Stimulated activated CD4-positive, alpha-beta T cell treated with anti-CD3 and anti-CD28 coated beads, Interleukin-1b, Interleukin-23, amount 100 ng/mL, for 48 hours (primary cell): ENCODE data around the gene PTH2R.
"Not testable (repeated sequence)": the region's sequence is repeated elsewhere in the genome, so short reads cannot be mapped to it uniquely, and the experiment has no call there.

Source experiments
- DNase-seq: peaks from one replicate; pipeline ENCODE4 v3.0.0-alpha.2; 2020

PTH2R gene

DNA sequence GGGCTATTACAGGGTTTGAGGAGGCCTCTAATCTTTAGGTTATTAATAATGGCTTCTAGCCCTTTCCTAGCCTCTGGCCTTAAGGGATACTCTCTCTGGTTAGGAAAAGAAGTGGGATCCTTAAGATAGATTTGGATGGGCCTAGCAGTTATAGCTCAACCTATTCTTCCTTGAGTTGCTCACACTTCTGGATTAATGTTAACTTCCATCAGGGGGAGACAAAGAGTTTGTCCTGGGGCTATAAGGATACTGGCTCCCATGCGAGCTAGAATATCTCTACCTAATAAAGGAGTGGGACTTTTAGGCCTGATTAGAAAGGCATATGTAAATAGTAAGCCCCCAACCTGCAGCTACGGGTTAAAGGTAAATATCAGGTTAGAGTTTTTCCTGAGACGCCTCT is 14.3 kb upstream of the PTH2R start:
- DNase-seq, result no peak

DNA sequence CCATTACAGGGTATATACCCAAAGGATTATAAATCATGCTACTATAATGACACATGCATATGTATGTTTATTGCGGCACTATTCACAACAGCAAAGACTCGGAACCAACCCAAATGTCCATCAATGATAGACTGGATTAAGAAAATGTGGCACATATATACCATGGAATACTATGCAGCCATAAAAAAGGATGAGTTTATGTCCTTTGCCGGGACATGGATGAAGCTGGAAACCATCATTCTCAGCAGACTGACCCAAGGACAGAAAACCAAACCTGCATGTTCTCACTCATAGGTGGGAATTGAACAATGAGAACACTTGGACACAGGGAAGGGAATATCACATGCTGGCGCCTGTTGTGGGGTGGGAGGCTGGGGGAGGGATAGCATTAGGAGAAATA is 9.8 kb upstream of the PTH2R start:
- not testable (repeated sequence) for DNase-seq

DNA sequence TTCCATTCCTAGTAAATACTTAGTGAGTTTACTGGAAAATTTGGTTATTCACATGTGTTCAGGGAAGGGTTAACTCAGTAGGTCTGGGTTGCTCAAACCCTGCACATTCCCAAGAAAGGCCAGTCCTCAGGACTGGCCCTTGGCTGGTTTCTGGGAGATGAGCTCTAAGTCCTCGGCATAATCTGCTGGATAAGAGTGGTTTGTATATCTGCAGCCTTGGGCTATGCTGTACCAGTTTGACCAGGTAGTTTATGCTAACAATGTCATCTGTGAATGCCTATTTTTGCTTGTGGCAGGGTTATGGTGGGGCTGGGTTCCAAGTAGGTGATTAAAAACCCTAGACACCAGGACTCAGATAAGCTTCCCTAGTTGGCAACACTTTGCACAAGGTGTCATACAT is 7.4 kb upstream of the PTH2R start:
- DNase-seq, result no peak

DNA sequence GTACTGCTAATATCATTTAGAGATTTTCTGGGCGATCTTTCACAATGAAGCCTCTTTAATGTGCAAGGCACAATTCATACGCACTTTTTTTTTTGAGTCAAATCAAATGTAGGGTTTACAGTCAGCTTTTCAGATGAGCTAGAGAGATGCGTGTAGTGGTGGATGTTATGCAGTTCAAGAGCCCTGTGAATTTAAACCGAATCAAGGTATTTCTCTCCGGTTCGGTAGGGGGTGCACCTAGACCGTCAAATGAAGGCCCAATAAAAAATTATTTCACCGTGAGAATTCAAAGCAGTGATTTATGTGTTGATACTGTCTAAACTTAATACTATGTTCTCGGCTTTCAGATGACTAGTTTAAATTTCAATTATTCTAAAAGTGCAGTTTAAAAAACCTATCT is 1.1 kb downstream of the PTH2R start:
- DNase-seq, result no peak

DNA sequence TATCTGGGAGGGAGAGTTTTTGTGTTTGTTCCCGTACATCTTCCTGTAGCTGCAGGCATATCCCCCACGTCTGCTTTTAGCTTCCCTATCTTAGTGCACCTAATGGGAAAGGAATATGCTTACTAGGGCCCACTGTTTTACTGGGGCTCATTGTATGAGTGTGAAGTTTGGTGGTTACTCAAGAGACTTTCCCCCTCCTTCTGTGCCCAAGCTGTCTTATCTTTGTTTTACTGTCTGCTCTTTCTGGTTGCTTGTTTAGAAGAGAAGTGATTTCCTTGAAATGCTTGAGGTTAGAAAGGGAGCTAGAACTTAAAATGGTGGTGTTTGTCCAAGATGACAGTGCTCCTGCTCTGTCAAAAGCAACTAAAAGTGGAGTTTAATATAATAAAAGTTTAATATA is 7.3 kb downstream of the PTH2R start:
- DNase-seq, result no peak

DNA sequence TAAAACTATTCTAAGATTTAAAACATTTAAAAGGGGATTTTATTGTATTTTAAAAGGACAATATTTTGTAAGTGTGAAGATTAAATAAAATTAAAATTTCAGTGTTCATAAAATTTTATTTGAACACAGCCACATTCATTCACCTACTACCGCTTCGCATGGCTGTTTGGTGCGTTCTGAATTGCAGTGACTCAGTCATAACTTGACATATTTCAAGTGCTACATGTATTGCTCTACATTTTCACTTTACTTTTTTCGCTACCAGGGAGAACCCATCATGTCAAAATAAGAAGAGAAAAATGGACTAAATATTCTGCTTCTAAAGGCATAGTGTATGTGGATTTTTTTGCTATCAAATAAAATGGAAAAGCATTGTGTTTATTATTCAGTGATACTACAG is 8.7 kb downstream of the PTH2R start:
- DNase-seq, result no peak

DNA sequence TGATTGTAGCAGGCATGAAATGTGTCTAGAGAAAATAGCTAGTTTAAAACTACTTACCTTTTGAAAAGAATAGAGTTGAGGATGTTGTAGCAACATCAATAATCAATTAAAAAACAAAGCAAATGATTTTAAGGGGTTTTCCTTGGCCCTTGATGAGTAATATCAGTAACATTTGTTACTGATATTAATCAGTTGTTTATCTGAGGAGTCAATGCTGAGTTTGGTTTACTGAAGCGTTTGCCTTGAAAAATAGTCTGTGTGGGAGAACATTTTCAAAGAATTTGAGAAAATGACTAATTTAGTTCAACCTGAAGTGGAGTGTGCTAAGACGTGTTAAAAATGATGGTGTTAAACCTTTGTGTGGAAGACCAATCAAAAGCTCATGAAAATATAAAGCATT is 9.3 kb downstream of the PTH2R start:
- no peak for DNase-seq

DNA sequence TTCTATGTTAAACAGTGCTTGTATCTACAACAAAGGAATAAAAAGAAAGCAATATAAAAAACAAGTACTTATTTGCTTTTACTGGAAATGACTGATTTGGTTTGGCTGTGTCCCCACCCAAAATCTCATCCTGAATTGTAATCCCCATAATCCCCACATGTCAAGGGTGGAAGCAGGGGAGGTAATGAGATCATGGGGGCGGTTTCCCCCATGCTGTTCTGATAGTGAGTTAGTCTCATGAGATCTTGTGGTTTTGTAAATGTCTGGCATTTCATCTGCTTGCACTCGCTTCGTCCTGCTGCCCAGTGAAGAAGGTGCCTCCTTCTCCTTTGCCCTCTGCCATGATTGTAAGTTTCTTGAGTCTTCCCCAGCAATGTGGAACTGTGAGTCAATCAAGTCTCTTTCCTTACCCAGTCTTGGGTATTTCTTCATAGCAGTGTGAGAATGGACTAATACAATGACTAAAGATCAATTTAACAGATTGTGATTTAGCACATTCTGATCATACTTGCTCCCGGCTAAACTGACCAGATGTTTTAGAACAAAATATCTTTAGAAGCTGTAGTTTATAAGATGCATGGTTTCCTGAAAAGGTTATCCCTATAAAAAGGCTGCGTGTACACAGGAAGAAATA is 19.9 kb downstream of the PTH2R start:
- DNase-seq, result no peak

DNA sequence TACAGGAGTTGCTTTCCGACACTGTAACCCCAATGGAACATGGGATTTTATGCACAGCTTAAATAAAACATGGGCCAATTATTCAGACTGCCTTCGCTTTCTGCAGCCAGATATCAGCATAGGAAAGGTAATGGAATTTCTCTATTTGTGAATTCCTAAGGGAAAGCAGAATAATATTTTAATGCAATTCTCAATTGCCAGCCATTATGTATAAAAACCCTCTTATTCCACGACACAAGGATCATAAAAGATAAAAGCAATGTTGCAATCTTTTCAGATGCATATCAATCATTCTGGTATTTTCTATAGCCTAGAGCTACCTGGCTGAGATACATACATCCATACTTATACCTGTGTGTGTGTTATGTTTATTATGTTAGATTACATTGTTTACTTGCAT is 31.2 kb downstream of the PTH2R start:
- no peak for DNase-seq

DNA sequence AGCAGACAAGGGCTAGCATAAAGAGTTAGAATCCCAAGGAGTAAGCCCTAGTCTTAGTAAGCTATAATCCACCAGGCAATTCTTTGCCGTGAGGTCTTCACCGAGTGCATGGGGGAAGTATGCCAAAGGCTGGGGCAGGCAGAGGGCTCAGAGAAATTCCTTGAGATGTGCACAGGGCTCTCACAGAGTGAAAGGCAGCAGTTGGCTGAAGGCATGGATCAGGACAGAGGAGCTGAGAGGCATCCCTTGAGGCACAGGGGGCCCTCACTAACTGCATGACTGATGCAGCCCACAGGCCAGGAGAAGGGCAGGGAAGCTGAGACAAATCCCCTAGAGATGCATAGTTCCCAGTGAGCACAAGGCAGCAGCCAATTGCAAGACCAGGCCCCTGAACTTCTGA is 34.1 kb downstream of the PTH2R start:
- no peak for DNase-seq

DNA sequence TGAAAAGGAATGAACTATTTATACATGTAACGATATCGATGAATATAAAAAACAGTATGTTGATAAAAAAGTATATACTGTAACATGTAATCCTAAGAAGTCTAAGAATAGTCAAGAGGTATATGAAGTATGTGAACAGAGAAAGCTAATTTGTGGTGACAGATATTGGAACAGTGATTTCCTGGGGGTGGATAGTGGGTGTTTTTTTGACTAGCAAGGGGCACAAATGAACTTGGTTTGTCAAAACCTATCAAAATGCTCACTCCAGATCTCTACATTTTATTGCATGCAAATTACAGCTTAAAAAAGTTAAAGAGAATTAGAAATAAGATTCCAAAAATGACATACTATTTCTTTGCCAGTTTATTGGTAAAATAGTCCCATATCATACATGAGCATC is 35.4 kb downstream of the PTH2R start:
- DNase-seq, result no peak

DNA sequence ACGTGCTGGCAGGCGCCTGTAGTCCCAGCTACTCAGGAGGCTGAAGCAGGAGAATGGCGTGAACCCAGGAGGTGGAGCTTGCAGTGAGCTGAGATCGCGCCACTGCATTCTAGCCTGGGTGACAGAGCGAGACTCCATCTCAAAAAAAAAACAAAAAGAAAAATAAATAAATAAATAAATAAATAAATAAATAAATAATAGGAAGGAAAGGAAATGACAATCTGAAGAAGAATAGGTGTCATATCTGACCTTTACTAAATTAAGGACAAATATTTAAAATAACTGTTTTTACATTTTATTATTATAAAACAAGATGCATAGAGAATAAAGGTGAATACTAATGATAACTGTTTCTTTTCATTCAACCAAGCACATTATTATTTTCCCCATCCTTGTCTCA is 40.9 kb downstream of the PTH2R start:
- DNase-seq, result not testable (repeated sequence)

DNA sequence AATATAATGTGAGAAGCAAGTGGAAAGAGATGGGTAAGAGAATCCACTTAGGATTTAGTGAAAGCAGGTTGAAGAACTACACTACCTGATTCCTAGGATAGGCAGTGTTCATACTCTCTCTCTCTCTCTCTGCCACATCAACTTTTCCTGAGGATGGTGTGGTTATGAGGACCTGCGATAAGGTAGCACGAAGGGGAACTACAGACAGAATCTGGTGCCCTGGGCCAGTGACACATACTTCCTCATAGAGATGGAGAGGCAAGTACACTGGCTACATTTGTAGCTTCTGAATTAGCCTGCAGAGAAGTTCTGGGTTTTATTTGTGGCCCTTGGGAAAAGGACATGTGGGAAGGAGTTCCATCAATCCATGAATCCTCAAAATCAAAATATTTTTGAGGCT is 44.5 kb downstream of the PTH2R start:
- no peak for DNase-seq

DNA sequence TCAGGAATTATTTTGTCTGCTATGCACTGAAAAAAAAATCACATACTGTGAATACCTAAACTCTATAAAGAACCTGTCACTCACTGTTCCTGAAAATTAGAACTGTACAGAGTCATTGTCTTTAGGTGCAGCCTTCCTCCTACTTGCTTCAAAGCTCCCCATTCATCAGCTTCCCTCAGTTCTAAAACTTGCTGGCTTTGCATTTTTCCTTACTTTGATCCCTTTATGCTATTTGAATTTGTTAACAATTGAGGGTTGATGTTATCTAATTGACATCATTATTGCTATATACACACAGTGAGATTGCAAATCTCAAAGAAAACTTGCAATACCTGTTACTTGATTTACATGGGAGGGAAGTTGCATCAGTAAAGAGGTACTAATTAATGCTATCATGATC is 48.3 kb downstream of the PTH2R start:
- no peak for DNase-seq

DNA sequence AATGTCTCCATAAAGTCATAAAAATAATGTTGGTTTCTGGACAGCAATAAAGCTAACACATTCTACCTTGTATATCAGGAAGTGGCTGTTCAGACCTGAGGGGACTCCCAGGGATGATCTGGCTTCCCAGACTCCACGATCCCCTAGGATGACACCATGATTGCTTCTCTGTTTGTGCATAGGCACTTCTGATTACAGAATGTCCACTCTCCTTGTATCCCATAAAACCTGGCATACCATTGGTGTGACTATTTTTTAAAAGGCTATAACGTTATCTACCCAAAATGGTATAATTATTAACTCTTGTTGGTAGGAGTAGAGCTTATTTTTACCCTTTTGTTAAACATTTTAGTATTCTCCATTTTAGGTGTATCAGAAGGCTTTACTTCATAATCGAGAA is 57.1 kb downstream of the PTH2R start:
- no peak for DNase-seq

DNA sequence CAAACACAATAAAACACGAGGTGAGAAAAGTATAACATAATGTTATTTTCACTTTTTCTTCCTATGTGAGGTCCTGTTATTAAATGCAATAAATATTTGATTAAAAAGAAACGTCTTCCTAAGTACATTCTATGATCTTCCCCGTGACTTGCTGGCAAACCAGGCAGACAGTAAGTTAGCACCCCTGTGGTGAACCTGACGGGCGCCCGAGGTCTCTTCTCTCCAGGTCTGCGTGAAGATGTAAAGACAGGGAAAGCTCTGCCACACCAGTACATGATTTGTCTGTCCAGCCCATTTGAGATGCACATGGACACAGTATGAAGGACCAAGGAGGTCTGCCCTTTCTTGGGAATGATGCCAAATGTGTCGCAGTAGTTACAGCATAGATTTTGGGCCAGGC is 57.6 kb downstream of the PTH2R start:
- no peak for DNase-seq

DNA sequence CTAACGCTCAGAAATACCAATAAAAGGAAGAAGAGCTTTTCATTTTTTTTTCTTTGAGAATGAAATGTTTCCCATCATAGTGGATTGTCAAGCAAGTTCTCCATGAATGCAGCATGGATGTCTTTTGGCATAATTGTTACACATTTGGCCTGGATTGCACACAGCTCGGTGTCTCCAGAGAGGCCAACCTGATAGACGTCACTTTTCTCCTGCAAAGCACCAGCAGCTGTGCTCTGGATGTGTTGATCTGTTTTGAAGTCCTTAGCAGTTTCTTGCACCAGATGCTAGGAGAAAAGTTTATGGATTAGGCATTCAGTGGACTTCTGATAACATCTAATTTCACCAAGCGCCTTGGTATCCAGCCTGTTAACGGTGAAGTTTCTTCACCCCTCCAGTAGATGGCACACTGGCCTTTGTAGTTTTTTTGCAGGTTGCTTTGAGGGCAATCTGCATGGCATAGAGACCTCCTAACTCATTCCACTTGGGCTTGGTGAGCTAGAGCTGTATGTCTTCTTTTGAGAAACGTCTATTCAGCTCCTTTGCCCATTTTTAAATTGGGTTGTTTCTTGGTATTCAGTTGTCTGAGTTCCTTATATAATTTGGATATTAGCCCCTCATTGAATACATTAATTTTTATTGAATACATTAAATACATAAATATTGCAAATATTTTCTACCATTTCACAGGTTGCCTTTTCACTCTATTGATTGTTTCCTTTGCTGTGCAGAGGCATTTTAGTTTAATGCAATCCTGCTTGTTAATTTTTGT is 59.7 kb downstream of the PTH2R start:
- DNase-seq, result no peak

DNA sequence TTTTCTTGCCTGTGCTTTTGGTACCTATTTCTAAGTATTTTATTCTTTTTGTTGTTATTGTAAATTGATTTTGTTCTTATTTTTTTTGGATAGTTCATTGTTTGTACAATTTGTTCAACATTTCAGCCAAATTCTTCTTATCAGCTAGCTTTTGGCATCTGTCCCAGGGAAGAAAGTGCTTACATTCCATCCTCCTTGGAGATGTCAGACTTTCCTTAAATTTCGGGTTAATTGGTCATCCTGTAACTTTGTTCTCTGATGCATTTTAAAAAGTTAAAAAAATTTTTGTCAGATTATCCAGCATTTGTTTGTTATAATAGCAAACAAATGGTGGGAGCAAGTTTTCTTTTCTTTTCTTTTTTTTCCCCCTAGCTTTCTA is 60.3 kb downstream of the PTH2R start:
- no peak for DNase-seq

DNA sequence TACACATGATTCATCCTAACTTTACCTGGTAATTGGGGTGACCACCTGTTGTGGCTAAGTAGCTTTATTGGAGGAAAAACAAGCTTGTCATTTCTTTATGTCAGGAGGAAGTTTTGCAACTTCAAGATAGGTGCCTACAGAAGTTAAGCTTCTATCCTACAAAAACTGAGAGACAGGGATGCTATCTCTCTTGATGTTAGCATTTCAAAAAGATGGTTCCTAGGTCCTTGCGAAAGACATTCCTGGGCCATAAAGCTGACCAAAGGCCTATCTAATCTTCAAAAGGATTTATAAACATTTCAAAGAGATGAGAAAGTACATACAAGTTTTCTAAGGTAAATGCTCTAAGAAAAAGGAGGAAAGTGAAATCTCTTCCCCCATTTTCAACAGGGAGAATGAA is 61.0 kb downstream of the PTH2R start:
- DNase-seq, result no peak

DNA sequence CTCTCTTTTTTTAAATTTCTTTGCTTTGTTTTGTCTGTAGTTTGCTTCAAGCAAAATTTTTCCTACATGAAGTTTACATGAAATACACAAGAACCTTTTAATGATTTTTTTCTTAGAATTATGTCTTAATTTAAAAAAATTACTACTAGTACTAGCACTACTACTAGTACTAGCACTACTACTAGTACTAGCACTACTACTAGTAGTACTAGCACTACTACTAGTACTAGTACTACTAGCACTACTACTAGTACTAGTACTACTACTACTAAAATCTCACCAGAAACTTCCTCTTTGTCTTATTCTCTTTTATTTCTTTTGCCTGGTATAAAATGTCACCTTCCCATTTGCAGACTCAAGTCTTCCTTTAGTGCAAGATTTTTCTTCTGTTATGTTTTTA is 71.1 kb downstream of the PTH2R start:
- DNase-seq, result no peak

DNA sequence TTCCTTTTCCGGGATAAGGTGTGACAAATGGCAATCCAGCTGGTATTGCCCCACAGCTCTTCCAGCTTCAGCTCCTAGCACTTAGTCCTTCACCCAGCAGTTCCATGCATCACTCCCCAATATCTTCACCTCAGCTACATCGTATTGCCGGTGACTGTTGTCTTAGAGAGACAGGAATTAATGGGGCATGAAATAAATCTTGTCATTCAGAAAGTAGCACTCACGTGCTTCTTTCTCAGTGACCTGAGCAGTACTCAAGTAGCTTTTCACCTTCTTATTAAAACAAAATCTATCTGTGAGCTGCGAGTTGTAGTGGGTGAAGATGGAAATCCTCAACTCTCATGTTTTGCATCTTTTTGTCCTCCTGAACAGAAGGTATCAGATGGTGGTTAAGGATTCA is 72.8 kb downstream of the PTH2R start:
- no peak for DNase-seq

DNA sequence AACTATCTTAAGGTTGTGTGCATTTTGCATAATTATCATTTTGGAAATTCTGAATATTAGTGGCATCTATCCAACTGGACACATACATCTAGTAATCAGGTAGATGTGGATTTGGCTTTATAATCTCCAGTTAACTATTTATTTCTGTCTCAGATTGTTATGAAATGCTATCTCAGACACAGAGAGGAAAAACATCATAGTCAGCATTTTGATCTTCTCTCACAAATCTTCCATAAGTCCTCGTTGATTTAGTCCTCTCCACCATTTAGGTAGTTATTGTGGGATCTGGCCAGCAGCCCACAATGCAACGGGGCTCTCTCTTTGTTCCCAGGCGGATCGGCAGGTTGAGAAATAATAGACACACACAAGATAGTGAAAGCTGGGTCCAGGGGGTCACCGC is 75.4 kb downstream of the PTH2R start:
- not testable (repeated sequence) for DNase-seq

DNA sequence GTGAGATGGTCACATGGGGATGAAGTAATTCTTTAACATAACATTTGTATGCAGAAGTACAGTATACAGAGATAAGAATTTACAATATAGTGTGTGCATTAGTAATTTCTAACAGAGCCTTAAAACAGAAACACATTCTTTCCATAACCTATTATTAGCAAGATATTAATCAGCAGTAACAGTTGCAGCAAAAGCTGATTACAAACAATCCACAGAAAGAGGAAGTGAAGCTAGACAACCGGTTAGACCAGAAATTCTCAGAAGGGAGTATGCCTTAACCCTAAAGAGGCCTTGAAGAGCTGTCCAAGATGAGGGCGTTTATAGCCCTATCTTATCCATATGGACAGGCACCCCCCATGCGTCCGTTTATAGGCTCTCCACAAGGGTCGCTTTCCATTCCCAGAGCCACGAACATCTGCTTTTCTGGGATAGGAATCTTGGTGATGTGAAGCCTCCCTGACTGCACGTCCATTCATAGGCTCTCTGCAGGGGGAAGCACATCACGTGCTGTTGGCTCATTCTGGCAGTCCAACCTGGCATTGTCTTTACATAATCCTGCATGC is 75.9 kb downstream of the PTH2R start:
- DNase-seq, result not testable (repeated sequence)

DNA sequence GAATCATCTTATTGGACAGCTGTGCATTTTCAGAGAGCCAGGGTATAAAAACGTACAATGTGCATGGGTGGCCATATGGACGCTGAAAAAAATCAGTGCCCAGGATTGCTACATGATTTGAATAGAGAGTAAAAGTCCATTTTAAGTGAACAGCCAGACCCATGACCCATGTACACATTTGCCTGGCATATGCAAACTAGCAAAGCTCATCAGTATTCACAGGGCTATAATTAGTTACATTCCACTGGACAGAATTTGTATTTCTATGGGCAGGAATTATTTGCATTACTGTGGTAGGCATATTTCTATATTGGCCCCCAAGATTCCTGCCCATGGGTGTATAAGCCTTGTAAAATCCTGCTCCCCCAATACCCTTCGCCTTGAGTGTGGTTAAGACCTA is 78.8 kb downstream of the PTH2R start:
- DNase-seq, result no peak
